Activated naive CD4-positive, alpha-beta T cell treated with anti-CD3 and anti-CD28 coated beads, Interleukin-2, amount 50 U/mL, for 16 hours (primary cell): ENCODE results near the gene FANCF.
"Not testable (repeated sequence)": the region's sequence is repeated elsewhere in the genome, so short reads cannot be mapped to it uniquely, and the experiment has no call there.

ENCODE experiments used
- DNase-seq: peaks from one replicate; pipeline ENCODE4 v3.0.0-alpha.2; 2020

FANCF gene

DNA sequence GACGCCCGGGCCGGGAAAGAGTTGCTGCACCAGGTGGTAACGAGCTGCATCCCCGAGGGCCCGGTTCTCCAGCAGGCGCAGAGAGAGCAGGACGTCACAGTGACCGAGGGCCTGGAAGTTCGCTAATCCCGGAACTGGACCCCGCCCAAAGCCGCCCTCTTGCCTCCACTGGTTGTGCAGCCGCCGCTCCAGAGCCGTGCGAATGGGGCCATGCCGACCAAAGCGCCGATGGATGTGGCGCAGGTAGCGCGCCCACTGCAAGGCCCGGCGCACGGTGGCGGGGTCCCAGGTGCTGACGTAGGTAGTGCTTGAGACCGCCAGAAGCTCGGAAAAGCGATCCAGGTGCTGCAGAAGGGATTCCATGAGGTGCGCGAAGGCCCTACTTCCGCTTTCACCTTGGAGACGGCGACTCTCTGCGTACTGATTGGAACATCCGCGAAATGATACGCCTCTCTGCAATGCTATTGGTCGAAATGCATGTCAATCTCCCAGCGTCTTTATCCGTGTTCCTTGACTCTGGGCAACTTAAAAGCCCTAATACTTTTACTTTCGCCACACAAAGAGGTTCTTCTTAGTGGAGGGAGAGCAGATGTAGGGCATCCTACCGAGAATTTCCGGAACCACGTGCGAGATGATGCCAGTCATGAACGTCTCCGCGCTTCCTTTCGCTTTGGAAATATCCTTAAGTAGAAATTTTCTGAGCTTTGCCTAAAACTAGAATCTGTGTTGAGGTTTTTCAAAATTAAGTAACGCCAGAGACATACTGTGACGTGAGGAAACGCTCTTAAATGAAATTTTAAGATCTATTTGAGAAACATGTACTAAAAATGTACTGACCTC lies at the start of gene FANCF:
Gene FANCF, minus strand, starts transcription at position 376 of the 840 bp plus-strand sequence. Its CDS starts 13 bp downstream, at position 363.
- DNase-seq, result peak; percentile 91

DNA sequence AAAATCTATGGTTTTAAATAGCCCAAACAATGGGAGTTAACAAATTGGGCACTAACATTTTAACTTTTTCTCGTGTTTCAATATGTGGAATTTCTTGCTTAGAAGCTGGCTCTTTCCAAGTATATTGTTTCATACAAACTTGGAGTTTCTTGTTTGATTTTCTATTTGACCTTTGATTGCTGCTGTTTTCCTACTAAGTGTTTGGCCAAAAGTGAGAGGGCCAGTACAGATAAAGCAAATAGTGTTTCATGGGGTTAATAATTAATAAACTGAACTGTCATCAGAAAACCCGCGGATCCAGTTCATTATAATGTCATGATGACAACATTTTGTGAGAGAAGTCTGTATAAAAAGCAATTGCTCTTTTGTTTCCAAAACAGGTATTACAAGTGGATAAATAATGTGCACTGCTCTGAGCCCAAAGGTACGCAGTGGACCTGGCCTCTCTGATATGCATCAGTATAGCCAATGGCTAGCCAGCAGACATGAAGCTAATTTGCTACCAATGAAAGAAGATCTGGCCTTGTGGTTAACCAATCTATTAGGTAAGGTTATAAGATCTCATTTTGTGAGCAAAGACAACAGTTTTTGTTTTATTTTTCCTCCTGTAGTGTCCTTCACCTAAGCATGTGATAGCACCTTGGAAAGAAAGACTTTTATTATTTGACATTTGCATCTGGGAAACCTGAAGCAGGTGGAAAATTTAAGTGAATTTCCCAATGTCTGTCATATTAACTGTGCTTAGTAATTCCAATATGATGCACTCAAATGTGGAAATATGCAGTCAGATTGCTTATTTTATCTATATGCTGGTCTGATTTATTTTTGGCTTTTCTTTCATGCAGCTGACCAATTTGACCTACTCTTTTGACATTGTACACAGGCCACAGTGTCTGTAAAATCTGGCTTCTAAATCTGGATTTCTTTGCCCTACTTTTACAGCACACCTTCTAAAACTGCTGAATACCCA lies 49.1 kb upstream of the FANCF start:
- no peak for DNase-seq

GRCh38 chr11:22671751-22672150 lies 46.1 kb upstream of the FANCF start:
- DNase-seq, result no peak

DNA sequence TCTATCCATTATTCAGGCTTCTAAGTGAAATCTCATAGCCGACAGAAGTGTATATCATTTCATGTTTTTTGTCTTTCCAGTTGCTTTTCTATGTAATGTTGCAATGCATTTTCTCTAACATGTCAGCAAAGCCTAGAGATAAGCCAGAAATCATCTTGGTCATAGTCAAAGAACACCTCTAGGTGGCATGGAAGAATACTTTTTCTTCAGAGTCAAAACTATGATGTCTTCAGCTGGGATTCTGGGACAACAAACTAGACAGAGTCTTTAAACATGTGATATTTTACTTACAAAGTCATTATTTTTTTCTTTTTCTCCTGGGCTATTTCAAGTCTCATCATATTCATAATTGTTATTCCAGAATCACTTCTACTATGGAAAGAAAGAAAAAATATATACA lies 45.2 kb upstream of the FANCF start:
- no peak for DNase-seq

DNA sequence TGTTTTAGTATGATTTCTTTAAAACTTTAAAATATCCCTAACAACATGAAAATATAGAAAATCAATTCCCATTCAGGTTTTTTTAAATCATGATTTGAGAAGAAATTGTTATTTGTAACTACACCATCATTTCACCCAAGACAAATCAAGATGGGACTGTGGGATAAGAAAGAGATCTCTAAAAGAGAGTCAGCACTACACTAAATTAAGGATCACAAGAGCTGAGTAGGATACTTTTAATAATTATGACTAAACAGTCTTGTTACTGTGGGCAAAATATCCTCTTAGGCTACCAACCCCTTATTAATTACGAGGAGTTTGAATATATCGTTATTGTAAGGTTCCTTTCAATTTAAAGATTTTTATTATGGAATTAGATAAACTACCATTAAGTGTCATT lies 43.7 kb upstream of the FANCF start:
- no peak for DNase-seq

DNA sequence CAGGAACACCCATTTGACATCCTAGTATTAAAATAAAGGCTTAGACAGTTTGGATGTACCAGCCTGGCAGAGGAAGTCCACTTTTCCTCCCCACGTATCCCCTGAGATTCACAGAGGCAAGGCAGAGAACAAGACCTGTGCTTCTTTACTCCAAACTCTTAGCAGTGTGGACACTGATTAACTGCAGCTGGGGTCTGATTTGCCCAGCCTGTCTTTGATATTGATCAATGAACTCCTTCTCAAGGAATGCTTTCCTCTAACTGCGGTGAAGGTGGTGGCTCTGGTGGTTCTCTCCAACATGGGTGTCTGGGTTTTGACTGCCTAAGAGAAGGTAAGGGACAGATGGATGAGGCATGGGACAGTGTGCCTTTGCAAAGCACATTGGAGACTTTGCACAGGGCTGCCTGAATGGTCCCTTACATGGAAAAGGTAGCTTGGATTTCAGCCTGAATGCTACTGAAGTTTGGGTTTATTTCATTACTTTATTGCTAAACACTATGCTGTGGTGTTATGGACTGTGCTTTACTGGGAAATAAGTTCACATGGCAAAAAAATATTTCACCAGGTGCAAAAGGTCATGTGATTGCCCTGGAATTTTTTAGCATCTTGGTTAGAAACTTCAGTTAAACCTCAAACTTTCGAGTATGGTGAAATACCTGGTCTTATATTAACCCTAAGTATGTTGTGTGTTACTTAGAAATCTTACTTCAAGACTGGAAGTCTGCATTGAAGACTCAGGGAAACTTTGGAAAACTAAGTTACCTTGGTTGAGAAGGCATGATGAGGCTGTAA lies 42.6 kb upstream of the FANCF start:
- no peak for DNase-seq

DNA sequence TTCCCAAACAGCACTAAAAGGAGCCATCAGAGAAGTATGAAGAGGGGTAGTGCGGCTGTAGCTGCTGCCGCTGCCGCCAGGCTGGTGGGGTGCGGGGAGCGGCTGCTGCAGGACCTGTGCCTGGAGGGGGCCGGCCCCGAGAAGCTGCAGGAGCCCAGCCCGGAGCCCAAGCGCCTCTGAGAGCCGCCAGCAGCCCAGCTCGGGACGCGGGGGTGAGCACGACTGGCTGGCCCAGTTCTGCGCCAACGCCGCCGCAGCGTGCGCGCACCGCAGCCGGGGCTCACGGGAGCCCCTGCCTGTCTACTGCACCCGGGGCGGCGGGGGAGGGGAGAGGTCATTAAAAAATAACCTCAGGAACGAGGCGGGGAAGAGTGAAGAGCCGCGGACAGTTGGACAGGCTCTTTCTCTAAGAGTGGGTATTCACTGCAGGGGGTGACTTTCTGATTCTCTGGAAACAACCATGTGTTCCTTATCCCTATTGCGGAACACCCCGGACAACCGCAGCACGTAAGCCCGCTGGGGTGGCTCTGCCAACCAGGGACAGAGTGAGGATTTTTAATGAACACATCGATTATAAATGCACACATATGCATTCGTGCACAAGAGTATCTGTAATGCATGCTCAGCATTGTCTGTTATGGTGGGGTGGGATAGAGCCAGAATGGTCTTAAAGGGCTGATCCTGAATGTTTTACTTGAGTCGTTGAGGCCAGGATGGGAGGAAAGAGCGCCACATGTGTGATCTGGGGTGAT lies 41.2 kb upstream of the FANCF start:
- DNase-seq, result peak; percentile 17

GRCh38 chr11:22666325-22666687 lies 40.7 kb upstream of the FANCF start, which contains the start of gene GAS2:
TSS of gene GAS2 (plus strand) at chr11:22666611. CDS start at chr11:22674870, 8,259 bp downstream.
- DNase-seq, result no peak

DNA sequence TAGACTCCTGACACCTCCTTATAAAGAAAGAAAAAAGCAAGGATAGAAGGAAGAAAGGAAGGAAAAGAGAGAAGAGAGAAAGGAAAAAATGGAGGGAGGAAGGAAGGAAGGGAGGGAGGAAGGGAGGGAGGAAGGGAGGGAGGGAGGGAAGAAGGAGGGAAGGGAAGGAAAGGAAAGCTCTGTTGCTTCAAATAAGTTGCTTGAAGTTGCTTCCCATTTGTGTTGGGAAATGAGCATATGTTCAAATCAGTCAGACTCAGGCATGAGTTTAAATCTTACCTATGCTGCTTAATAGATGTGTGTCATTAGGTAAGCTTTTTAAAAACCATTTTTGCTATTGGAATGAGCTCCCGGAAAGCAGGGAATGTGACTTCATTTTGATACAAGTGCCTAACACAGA lies 34.2 kb upstream of the FANCF start:
- no peak for DNase-seq

GRCh38 chr11:22657101-22657694 lies 31.6 kb upstream of the FANCF start:
- no peak for DNase-seq

- DNase-seq, result no peak
Observed at GRCh38 chr11:22656130-22656529, 30.5 kb upstream of the FANCF start.

GRCh38 chr11:22652346-22652745 lies 26.7 kb upstream of the FANCF start:
- DNase-seq, result not testable (repeated sequence)

- DNase-seq, result no peak
Observed at GRCh38 chr11:22641559-22641958, 15.9 kb upstream of the FANCF start.

GRCh38 chr11:22640862-22641261 lies 15.2 kb upstream of the FANCF start:
- DNase-seq, result no peak

DNA sequence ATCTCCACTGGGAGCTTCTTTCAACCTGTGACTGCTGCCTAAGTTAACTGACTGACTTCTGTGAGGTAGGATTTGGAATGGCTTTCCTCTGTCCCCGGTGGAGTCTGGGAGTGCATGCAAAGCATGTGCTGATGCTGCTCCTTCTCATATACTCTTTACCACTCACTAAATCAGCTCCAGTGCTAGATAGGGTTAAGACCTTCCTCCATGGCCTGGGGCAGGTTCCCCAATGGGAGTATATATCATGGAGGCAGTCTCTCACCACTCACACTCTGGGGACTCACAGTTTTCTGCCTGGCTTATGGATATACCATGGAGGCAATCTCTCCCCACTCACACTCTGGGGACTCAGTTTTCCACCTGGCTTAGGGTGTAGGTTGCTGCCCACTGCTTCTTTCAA lies 10.1 kb upstream of the FANCF start:
- DNase-seq, result no peak

DNA sequence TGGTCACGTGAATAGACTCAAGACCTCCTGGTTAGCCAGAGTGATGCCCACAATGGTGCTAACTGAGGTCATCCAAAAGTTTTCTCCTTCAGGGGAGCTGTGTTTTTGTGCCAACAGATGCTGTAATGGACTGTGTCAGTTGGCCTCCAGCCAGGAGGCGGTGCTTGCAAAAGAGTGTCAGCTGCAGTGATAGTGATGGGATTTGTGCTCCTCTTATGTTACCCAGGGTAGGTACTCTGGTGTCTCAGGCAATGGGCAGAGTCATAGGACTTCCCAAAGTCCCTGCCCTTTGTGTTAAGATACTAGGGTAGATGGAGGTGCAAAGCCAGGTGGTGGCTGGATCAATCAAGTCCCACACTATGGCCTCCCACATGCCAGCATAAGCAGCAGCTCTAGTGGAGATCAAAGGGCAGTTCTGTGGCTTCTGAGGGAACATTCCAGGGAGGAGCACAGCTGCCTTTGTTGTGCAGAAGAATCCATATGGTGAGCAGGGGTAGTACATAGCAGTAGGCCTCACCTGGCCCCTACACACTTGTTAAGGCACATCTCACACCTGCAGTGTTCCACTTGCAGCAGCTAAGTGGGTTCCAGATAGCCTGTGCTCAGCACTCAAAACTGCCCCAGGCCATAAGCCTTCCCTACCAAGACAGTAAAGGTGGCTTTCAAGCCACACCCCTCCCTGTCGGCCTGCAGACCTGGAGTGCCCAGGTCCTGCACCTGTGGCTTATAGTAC lies 9.4 kb upstream of the FANCF start:
- no peak for DNase-seq

GRCh38 chr11:22633354-22633902 lies 7.8 kb upstream of the FANCF start:
- no peak for DNase-seq

DNA sequence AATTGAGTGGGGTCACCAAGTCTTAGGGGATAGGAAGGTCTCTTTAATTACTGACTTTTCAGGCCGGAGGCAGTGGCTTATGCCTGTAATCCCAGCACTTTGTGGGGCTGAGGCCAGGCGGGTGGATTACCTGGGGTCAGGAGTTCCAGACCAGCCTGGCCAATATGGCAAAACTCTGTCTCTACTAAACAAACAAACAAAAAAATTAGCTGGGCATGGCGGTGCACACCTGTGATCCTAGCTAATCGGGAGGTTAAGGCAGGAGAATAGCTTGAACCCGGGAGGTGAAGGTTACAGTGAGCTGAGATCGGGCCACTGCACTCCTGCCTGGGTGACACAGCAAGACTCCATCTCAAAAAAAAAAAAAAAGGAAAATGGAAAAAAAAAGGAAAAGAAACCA lies 1.8 kb upstream of the FANCF start:
- DNase-seq, result no peak

- DNase-seq, result no peak
Observed at GRCh38 chr11:22626573-22627239, 1.1 kb upstream of the FANCF start.
